Uterus (tissue), 4 donors: Measurements from ENCODE around the gene TIAM1. TPM values are rescaled to one million over a fixed set of nuclear protein-coding genes. Genes with fewer than 3 reads are reported as not detected.

Experiments
- DNase-seq, 2 donors: peaks; one replicate each; pipeline ENCODE4 v3.0.0-alpha.2; 2019 to 2020
- H3K27ac ChIP-seq, 2 donors: fragments of 200-600 bp; sonication (generic); 1 replicate in 1 of 2; 2 replicates in 1 of 2; pipeline ENCODE4 v1.5.1; 2016 to 2018
- H3K27me3 ChIP-seq, 2 donors: fragments of 200-600 bp; sonication (generic); one replicate each; pipeline ENCODE4 v1.5.1; 2018 to 2019; ENCODE audit warnings: control low read depth in 1 of 2
- H3K36me3 ChIP-seq, 2 donors: fragments of 200-600 bp; sonication (generic); one replicate each; pipeline ENCODE4 v1.5.1; 2019; ENCODE audit warnings: control low read depth in 1 of 2
- H3K4me1 ChIP-seq, 2 donors: fragments of 200-600 bp; sonication (generic); one replicate each; pipeline ENCODE4 v1.5.1; 2018 to 2019; ENCODE audit warnings: control low read depth in 1 of 2
- H3K4me3 ChIP-seq, 2 donors: fragments of 200-600 bp; sonication (generic); 1 replicate in 1 of 2; 2 replicates in 1 of 2; pipeline ENCODE4 v1.5.1; 2018 to 2019; ENCODE audit warnings: mild to moderate bottlenecking in 1 of 2
- H3K9me3 ChIP-seq, 2 donors: fragments of 200-600 bp; sonication (generic); one replicate each; pipeline ENCODE4 v1.5.1; 2019; ENCODE audit warnings: control low read depth in 1 of 2
- POLR2A ChIP-seq, 2 donors: fragments of 450-650 bp; IDR thresholded peaks; one replicate each; pipeline ENCODE4 v1.6.1; 2016; ENCODE audit warnings: antibody characterized with exemption in 2 of 2, mild to moderate bottlenecking in 1 of 2, moderate library complexity in 1 of 2
- intact Hi-C: fragments of 100-400 bp; cut with DNase I; formaldehyde crosslinking; loops from one replicate; pipeline ENCODE4 v1.15.1; 2023; ENCODE audit warnings: low total_unique reads
- total RNA-seq, 4 donors: library from RNA; depleted of rRNA in 3 of 4; stranded (reverse); fragments of >200 nt in 3 of 4; gene quantifications; one replicate each; pipeline versions ENCODE4 v1.1.0 to v1.2.4, GENCODE V29; 2014 to 2023
- TF ChIP-seq, protein P1 (sequence below), 4 experiments: fragments of 200-600 bp in 2 of 4; fragments of 450-650 bp in 2 of 4; sonication (generic) in 2 of 4; IDR thresholded peaks; one replicate each; pipeline ENCODE4 v1.5.1; 2016 to 2019; ENCODE audit warnings: antibody characterized with exemption in 4 of 4, mild to moderate bottlenecking in 2 of 4, moderate library complexity in 1 of 4
- donor health status: DM: yes; HTN: yes; CAD: no.

Gene TIAM1
- total RNA-seq, 4 donors from 2014 or later: 14.4 to 74.9 (median 39.5) TPM

DNA sequence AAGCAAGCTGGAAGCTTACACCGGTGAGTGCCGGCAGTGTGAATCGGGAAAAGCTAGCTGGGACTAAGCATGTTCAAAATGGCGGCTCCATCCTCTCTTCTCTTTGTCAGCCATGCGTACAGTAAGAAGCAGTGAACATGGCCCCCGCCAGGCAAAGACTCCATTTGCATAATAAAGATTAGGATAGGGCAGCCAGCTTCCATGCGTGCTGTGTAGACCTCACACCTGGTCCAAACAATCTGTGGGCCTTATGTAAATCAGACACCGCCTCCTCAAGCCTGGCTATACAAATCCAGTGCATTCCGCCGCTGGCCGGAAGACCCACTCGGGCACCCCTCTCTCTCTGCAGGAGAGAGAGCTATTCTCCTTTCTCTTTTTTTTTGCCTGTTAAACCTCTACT lies 150.3 kb downstream of the TIAM1 start:
- Histone ChIP-seq H3K36me3 (no peaks in the 10 kb centered on the region), H3K4me1 (no peaks in the 10 kb centered on the region), H3K27me3 (no peaks in the 10 kb centered on the region), H3K4me3 (no peak overlapping the region), H3K27ac (no peak overlapping the region), H3K9me3 (no peaks in the 10 kb centered on the region)
- intact Hi-C loops: no loop called here
- no peak for TF ChIP-seq POLR2A (IDR thresholded peaks at IDR 0.05)
- TF ChIP-seq, protein P1, sequence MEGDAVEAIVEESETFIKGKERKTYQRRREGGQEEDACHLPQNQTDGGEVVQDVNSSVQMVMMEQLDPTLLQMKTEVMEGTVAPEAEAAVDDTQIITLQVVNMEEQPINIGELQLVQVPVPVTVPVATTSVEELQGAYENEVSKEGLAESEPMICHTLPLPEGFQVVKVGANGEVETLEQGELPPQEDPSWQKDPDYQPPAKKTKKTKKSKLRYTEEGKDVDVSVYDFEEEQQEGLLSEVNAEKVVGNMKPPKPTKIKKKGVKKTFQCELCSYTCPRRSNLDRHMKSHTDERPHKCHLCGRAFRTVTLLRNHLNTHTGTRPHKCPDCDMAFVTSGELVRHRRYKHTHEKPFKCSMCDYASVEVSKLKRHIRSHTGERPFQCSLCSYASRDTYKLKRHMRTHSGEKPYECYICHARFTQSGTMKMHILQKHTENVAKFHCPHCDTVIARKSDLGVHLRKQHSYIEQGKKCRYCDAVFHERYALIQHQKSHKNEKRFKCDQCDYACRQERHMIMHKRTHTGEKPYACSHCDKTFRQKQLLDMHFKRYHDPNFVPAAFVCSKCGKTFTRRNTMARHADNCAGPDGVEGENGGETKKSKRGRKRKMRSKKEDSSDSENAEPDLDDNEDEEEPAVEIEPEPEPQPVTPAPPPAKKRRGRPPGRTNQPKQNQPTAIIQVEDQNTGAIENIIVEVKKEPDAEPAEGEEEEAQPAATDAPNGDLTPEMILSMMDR (IDR thresholded peaks at IDR 0.05): no peak
- no peak for DNase-seq

- TF ChIP-seq, protein P1 (IDR thresholded peaks at IDR 0.05): no peak
- no peak for TF ChIP-seq POLR2A (IDR thresholded peaks at IDR 0.05)
- Histone ChIP-seq H3K9me3 (no peaks in the 10 kb centered on the region), H3K27ac (no peak overlapping the region), H3K4me1 (no peaks in the 10 kb centered on the region), H3K4me3 (no peak overlapping the region), H3K27me3 (no peaks in the 10 kb centered on the region), H3K36me3 (no peaks in the 10 kb centered on the region)
- intact Hi-C loops: no loop called here
- no peak for DNase-seq
Measured at GRCh38 chr21:31191553-31191952, 152.5 kb downstream of the TIAM1 start.

GRCh38 chr21:31190516-31190915 lies 153.5 kb downstream of the TIAM1 start:
- H3K36me3 ChIP-seq: no peaks in the 10 kb centered on the region
- H3K4me3 ChIP-seq: no peak overlapping the region
- H3K9me3 ChIP-seq: no peaks in the 10 kb centered on the region
- no peaks in the 10 kb centered on the region for H3K27me3 ChIP-seq
- TF ChIP-seq POLR2A (IDR thresholded peaks at IDR 0.05): no peak
- TF ChIP-seq, protein P1 (IDR thresholded peaks at IDR 0.05): no peak
- H3K27ac ChIP-seq: no peak overlapping the region
- no peaks in the 10 kb centered on the region for H3K4me1 ChIP-seq
- no peak for DNase-seq
- intact Hi-C loops: no loop called here

DNA sequence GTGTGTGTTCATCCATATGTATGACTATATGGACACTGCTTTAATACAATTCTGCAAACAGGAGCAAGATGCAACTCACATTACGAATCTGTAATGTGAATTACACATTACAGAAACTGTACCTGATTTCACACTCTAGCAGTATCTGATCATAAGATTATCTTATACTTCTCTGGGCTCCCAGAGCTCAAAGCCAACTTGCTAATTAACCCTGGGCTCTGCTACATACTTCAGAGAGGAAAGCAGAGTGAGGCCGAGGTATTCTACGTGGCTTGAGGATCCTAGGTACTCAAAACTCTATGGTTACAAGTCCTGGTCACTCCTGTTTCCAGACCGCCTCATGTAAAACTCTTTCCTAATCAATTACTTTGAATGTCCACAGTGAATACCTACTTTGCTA lies 156.6 kb downstream of the TIAM1 start:
- no peaks in the 10 kb centered on the region for H3K9me3 ChIP-seq

GRCh38 chr21:31186916-31187315 lies 157.1 kb downstream of the TIAM1 start:
- Histone ChIP-seq H3K27me3 (no peaks in the 10 kb centered on the region), H3K36me3 (no peaks in the 10 kb centered on the region), H3K4me1 (no peaks in the 10 kb centered on the region), H3K27ac (no peak overlapping the region), H3K4me3 (no peak overlapping the region), H3K9me3 (no peaks in the 10 kb centered on the region)
- DNase-seq: no peak
- TF ChIP-seq POLR2A (IDR thresholded peaks at IDR 0.05): no peak
- TF ChIP-seq, protein P1 (IDR thresholded peaks at IDR 0.05): no peak
- intact Hi-C loops: no loop called here

More for the DNA sequence above, 156.6 kb downstream of the TIAM1 start:
- Histone ChIP-seq H3K4me3 (no peak overlapping the region), H3K36me3 (no peaks in the 10 kb centered on the region), H3K4me1 (no peaks in the 10 kb centered on the region), H3K27ac (no peak overlapping the region), H3K27me3 (no peaks in the 10 kb centered on the region)
- DNase-seq: no peak
- no peak for TF ChIP-seq POLR2A (IDR thresholded peaks at IDR 0.05)
- TF ChIP-seq, protein P1 (IDR thresholded peaks at IDR 0.05): no peak
- intact Hi-C loops: no loop called here
